ENCODE results near the gene CEP41.

GRCh38 chr7:130379532-130379920 is 61.3 kb downstream of the CEP41 start:
- TF ChIP-seq CTCF (IDR thresholded peaks at IDR 0.05) (no peak), POLR2A (IDR thresholded peaks at IDR 0.05) (no peak)
